Measurements from ENCODE around the gene SNX32. TPM values are rescaled to one million over a fixed set of nuclear protein-coding genes. Genes with fewer than 3 reads are reported as not detected.

The SNX32 gene
- total and polyA plus RNA-seq, 9 of the 15 experiments (the other 6 are each of a cell fraction or from before 2014, with no cell fraction given), result 0.03 TPM; not detected in 7

DNA sequence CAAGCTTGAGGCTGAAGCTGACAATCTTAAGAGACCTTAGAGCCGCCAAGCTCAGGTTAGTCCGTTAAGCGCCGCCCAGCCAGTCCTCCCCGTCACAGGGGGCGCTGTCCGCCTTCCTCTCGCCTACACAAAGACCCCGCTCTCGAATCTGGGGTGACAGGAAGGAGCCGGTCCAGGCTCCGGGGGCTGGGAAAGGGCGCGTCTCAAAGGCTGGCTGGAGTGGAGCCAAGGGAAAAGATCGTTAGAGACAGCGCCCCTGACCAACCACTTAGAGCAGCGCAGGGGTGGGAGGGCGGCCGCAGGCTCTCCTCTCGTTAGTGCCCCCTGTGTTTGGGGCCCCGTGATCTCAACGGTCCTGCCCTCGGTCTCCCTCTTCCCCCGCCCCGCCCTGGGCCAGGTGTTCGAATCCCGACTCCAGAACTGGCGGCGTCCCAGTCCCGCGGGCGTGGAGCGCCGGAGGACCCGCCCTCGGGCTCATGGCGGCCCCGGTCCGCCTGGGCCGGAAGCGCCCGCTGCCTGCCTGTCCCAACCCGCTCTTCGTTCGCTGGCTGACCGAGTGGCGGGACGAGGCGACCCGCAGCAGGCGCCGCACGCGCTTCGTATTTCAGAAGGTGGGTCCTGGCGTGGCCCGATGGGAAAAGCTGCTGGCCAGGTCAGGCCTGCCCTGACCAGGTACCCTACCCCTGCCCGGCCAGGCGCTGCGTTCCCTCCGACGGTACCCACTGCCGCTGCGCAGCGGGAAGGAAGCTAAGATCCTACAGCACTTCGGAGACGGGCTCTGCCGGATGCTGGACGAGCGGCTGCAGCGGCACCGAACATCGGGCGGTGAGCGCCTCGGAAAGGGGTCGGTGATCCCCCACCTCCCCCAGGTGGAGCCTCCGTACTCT lies 26.8 kb downstream of the SNX32 start, which contains the start of gene MUS81 (continued):
- TF ChIP-seq MBD2 (IDR thresholded peaks at IDR 0.05; ENCODE audit: borderline replicate concordance, low read depth), result peak; percentile 81
- TF ChIP-seq NR4A1 (CRISPR knock-in tag; IDR thresholded peaks at IDR 0.05), result peak; percentile 83; the same call in 1 of the 2 replicates
- no peak for TF ChIP-seq NR4A1 (tag; IDR thresholded peaks at IDR 0.05)
- no peak for TF ChIP-seq ZNF140 (CRISPR knock-in tag; IDR thresholded peaks at IDR 0.05)
- TF ChIP-seq, protein P1, sequence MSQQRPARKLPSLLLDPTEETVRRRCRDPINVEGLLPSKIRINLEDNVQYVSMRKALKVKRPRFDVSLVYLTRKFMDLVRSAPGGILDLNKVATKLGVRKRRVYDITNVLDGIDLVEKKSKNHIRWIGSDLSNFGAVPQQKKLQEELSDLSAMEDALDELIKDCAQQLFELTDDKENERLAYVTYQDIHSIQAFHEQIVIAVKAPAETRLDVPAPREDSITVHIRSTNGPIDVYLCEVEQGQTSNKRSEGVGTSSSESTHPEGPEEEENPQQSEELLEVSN (IDR thresholded peaks at IDR 0.05; ENCODE audit: borderline replicate concordance in 1 of 2, extremely low read depth in 1 of 2, insufficient read depth in 1 of 2, insufficient read length in 1 of 2, low read depth in 1 of 2, low read length in 1 of 2, poor library complexity in 1 of 2, severe bottlenecking in 1 of 2), result peak in 1 of 2 experiments; percentile 32
- TF ChIP-seq SMAD4 (CRISPR knock-in tag; conservative IDR thresholded peaks at IDR 0.05), result peak; percentile 90
- TF ChIP-seq, protein P2, sequence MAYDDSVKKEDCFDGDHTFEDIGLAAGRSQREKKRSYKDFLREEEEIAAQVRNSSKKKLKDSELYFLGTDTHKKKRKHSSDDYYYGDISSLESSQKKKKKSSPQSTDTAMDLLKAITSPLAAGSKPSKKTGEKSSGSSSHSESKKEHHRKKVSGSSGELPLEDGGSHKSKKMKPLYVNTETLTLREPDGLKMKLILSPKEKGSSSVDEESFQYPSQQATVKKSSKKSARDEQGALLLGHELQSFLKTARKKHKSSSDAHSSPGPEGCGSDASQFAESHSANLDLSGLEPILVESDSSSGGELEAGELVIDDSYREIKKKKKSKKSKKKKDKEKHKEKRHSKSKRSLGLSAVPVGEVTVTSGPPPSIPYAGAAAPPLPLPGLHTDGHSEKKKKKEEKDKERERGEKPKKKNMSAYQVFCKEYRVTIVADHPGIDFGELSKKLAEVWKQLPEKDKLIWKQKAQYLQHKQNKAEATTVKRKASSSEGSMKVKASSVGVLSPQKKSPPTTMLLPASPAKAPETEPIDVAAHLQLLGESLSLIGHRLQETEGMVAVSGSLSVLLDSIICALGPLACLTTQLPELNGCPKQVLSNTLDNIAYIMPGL (CRISPR knock-in tag; IDR thresholded peaks at IDR 0.05), result no peak; the same call in 1 of the 2 replicates
- TF ChIP-seq, protein P3, sequence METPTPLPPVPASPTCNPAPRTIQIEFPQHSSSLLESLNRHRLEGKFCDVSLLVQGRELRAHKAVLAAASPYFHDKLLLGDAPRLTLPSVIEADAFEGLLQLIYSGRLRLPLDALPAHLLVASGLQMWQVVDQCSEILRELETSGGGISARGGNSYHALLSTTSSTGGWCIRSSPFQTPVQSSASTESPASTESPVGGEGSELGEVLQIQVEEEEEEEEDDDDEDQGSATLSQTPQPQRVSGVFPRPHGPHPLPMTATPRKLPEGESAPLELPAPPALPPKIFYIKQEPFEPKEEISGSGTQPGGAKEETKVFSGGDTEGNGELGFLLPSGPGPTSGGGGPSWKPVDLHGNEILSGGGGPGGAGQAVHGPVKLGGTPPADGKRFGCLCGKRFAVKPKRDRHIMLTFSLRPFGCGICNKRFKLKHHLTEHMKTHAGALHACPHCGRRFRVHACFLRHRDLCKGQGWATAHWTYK (CRISPR knock-in tag; IDR thresholded peaks at IDR 0.05), result peak; percentile 49; the same call in 1 of the 2 replicates
- TF ChIP-seq, protein P4, sequence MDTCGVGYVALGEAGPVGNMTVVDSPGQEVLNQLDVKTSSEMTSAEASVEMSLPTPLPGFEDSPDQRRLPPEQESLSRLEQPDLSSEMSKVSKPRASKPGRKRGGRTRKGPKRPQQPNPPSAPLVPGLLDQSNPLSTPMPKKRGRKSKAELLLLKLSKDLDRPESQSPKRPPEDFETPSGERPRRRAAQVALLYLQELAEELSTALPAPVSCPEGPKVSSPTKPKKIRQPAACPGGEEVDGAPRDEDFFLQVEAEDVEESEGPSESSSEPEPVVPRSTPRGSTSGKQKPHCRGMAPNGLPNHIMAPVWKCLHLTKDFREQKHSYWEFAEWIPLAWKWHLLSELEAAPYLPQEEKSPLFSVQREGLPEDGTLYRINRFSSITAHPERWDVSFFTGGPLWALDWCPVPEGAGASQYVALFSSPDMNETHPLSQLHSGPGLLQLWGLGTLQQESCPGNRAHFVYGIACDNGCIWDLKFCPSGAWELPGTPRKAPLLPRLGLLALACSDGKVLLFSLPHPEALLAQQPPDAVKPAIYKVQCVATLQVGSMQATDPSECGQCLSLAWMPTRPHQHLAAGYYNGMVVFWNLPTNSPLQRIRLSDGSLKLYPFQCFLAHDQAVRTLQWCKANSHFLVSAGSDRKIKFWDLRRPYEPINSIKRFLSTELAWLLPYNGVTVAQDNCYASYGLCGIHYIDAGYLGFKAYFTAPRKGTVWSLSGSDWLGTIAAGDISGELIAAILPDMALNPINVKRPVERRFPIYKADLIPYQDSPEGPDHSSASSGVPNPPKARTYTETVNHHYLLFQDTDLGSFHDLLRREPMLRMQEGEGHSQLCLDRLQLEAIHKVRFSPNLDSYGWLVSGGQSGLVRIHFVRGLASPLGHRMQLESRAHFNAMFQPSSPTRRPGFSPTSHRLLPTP (IDR thresholded peaks at IDR 0.05; ENCODE audit: borderline replicate concordance, extremely low read depth, insufficient read length), result peak; percentile 78
- TF ChIP-seq KLF16 (IDR thresholded peaks at IDR 0.05), result peak; percentile 38; the same call in 1 of the 2 replicates
- no peak for TF ChIP-seq NR2C2 (CRISPR knock-in tag; IDR thresholded peaks at IDR 0.05)
- peak; percentile 84 for TF ChIP-seq NR2C2 (tag; IDR thresholded peaks at IDR 0.05)
- peak; percentile 66; the same call in 1 of the 2 replicates for TF ChIP-seq SOX6 (IDR thresholded peaks at IDR 0.05)
- TF ChIP-seq PHF20 (IDR thresholded peaks at IDR 0.05; ENCODE audit: partially characterized antibody), result no peak
- TF ChIP-seq, protein P5, sequence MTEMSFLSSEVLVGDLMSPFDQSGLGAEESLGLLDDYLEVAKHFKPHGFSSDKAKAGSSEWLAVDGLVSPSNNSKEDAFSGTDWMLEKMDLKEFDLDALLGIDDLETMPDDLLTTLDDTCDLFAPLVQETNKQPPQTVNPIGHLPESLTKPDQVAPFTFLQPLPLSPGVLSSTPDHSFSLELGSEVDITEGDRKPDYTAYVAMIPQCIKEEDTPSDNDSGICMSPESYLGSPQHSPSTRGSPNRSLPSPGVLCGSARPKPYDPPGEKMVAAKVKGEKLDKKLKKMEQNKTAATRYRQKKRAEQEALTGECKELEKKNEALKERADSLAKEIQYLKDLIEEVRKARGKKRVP (CRISPR knock-in tag; IDR thresholded peaks at IDR 0.05), result peak; percentile 46; the same call in 1 of the 2 replicates
- TF ChIP-seq TARDBP (IDR thresholded peaks at IDR 0.05), result peak; percentile 67; the same call in 1 of the 2 replicates
- TF ChIP-seq EP300 (IDR thresholded peaks at IDR 0.05; ENCODE audit: low read length), result peak; percentile 62
- TF ChIP-seq KDM2B (CRISPR knock-in tag; IDR thresholded peaks at IDR 0.05), result no peak
- TF ChIP-seq ZZZ3 (IDR thresholded peaks at IDR 0.05), result no peak
- TF ChIP-seq SIN3B (IDR thresholded peaks at IDR 0.05; ENCODE audit: low read depth), result peak; percentile 61
